Middle frontal gyrus (tissue), 1 donor: Measurements from ENCODE around the gene EZR.

ENCODE experiments used
- DNase-seq: peaks from one replicate; pipeline ENCODE4 v3.0.0-alpha.2; 2015; ENCODE audit warnings: low spot score; ENCODE audit errors: extremely low spot score

EZR gene

DNA sequence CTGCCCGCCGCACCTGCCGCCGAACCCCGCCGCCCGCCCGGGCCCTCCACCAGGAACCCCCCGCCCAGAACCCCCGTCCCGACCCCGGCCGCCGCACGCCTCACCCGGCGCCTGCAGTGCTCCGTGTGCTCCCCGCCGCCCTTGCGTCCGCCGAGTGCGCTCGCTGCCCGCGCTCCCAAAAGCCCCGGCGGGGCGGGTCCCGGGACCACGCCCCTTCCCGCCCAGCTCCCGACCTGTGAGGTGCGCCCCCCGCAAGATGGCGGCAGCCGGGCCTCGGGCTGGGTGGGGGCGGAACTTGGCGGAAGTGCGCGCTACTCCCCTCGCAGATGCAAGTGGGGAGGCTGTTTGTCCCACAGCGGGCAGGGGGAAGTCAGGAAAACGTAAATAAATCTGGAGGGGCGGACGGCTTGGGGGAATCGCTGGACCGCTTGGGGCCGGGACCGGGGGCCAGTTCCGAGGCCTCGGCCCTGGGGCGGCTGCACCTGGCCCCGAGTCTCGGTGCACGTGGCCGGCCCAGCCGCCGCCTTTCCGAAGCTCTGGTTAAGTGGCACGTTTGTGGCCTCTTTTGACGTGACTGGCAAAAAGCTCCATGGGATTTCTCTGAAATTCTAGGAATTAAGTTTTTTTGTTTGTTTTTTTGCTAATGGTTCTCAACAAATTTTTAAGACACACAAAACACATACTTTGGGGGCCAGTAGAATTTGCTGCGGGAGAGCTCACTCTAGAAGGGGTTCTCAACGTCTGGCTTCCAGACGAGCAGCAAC, at the start of gene EZR:
Gene EZR, minus strand, starts transcription at position 156 of the 764 bp plus-strand sequence. CDS start 1,275 bp downstream, outside the sequence.
- DNase-seq: no peak

DNA sequence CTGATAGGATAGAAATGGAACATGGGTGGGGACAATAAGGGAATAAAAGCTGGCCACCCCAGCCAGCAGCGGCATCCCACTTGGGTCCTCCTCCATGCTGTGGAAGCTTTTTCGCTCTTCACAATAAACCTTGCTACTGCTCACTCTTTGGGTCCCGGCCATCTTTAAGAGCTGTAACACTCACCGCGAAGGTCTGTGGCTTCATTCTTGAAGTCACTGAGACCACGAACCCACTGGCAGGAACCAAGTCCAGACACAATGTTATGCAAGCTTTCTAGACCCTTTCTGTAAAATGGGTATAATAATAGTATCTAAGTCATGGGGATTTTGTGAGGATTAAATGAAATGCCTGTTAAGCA, 48.9 kb upstream of the EZR start:
- DNase-seq: no peak

GRCh38 chr6:158867381-158868121, 48.4 kb upstream of the EZR start:
- no peak for DNase-seq

DNA sequence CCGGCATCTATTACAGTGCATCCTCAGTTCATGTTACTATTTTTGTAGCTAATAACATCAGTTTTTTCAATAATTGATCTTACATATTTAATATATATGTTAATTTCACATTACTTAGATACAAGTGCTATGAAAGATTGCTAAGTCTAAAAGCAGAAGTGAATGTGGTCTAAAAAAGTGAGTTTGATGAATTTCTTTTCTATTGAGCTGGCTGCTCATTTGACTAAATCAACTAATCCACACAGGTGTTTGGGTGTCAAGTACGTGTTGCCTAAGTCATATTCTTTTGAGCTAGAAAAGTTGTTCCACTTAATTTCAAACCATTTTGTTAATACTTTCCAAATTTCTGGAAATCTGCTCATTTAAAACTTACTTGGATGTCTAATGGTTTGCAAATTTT, 46.6 kb upstream of the EZR start:
- no peak for DNase-seq

DNA sequence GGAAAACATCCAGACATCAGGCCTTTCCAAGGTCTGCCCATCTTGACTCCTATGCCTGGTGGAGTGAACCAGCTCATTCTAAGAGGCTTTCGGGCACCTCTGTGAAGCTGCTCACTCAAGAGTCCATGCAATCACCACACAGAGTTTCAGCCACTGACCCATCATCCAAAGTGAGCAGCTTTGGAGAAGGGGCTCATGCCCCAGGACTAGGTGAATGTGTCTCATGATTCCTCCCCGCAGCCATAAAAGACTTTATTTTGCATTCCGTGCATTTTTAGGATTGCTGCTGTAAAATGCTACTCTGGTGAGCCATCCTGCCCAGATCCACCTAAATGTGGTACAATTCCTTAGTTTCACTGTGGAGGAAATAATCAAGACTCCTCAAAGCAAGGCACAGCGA, 44.5 kb upstream of the EZR start:
- DNase-seq: no peak

- DNase-seq: no peak
Observed at GRCh38 chr6:158861686-158862381, 42.7 kb upstream of the EZR start.

GRCh38 chr6:158860279-158860865, 41.2 kb upstream of the EZR start:
- DNase-seq: no peak

- DNase-seq: no peak
Observed at GRCh38 chr6:158856261-158856660, 37.1 kb upstream of the EZR start.

DNA sequence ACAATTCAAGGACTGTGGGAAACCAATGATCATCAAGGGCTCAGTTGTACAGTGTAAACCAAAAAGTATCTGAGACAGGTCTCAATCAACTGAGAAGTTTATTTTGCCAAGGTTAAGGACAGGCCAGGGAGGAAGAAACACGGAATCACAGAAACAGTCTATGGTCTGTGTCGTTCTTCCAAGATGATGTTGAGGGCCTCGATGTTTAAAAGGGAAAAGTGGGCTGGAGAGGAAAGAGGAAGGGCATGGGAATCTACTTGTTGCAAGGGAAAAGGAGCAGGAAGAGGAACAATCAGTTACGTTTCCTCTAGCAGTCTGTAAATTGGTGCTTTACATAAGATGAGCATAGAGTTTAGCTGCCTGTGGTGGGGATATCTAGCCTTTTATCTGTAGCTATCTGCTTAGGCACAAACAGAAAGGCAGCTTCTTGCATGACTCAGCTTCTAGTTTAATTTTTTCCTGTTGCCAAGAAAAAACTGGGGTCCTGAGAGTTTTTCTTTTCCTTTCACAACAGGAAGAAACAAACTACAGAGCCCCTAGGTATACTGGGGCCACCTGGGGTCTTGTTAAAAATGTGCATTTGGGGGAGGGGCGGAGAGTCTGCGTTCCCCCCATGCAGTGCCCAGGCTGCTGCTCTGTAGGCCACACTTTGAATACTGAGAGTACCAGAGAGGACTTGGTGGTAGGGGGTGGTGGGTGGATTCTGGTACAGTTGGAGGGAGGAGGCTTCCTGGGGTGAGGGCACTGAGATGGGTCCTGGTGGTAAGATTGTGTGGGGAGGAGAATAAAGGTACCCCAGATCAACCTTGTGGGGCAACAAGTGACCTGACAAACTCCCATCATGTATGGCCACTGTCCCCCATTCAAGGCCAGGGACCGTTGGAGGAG, 35.3 kb upstream of the EZR start:
- DNase-seq: no peak

DNA sequence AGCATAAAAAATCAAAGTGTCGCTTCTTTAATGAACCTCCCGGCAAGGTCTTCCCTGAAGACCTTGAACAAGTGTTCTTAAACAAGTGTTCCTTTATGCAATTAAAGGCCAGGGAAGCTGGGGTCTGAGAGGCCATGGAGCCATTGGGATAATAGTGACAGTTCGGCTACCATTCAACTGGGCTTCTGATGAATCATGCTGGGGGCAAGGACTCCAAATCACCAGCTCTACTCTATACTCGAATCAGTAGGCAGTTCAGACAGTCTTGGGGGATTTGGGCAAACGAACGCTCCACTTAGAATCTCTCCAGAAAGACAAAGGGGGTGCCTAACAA, 34.7 kb upstream of the EZR start:
- no peak for DNase-seq

GRCh38 chr6:158853072-158853879, 34.1 kb upstream of the EZR start:
- DNase-seq: no peak

GRCh38 chr6:158852312-158853071, 33.3 kb upstream of the EZR start:
- no peak for DNase-seq

DNA sequence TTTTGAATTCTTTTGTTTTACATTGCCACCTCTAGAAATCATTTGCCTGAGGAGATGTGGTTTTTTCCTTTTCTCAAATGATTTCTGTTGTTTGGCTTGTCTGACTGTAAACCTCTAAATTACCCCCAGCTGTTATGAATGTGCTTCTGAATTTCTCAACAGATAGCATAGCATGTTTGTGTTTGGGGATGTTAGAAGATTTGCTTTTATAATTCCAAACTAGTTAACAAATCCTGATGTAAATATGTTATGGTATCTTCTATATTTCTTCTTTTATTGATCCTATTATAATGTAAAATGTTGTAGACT, 31.6 kb upstream of the EZR start:
- no peak for DNase-seq

GRCh38 chr6:158849899-158850806, 31.0 kb upstream of the EZR start:
- DNase-seq: no peak

- DNase-seq: no peak
Observed at GRCh38 chr6:158848490-158848895, 29.3 kb upstream of the EZR start.

DNA sequence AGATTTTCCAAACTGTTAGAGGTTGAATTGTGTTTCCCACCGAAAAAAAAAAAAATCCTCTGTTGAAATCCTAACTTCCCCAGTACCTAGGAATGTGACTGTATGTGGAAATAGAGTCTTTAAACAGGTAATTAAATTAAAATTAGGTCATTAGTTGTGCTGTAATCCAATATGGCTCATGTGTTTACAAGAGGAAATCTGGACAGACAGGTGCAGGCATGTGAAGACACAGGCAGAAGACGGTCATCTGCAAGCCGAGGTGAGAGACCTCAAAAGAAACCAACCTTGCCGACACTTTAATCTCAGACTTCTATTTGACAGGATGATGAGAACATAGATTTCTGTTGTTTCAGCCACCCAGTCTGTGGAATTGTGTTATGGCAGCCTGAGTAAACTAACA, 28.6 kb upstream of the EZR start:
- DNase-seq: no peak

GRCh38 chr6:158847012-158847529, 27.9 kb upstream of the EZR start:
- no peak for DNase-seq
